Activated CD4-positive, alpha-beta T cell treated with anti-CD3 and anti-CD28 coated beads, Interleukin-2, amount 10 ng/mL, durations not matched to agents 24 days and 14 days (primary cell): ENCODE data around the gene ADCY5. TPM values are rescaled to one million over a fixed set of nuclear protein-coding genes. Genes with fewer than 3 reads are reported as not detected.
A peak's percentile ranks its signal among the peaks of the same experiment; 100 is the strongest.

Experiments
- DNase-seq: peaks from one replicate; pipeline ENCODE4 v3.0.0; 2022
- H3K27ac Mint-ChIP-seq: one replicate; pipeline ENCODE4 v1.8.0; 2022; ENCODE audit warnings: mild to moderate bottlenecking, mixed read lengths
- H3K27me3 Mint-ChIP-seq: one replicate; pipeline ENCODE4 v1.8.0; 2022; ENCODE audit warnings: mixed read lengths
- H3K36me3 Mint-ChIP-seq: one replicate; pipeline ENCODE4 v1.8.0; 2022; ENCODE audit warnings: low read depth, mild to moderate bottlenecking, mixed read lengths
- H3K4me1 Mint-ChIP-seq: one replicate; pipeline ENCODE4 v1.8.0; 2021; ENCODE audit warnings: mixed read lengths
- H3K4me3 Mint-ChIP-seq: one replicate; pipeline ENCODE4 v1.8.0; 2022; ENCODE audit warnings: mild to moderate bottlenecking, moderate library complexity, mixed read lengths
- H3K9me3 Mint-ChIP-seq: one replicate; pipeline ENCODE4 v1.8.0; 2021; ENCODE audit warnings: mixed read lengths
- intact Hi-C: fragments of 100-400 bp; cut with micrococcal nuclease; formaldehyde crosslinking; loops from one replicate; pipeline ENCODE4 v1.15.1; 2023
- total RNA-seq: library from RNA; stranded (reverse); gene quantifications from 2 replicates; pipeline ENCODE4 v1.2.3, GENCODE V29; 2022

ADCY5 gene
- total RNA-seq, 1 donor from 2014 or later, result not detected

DNA sequence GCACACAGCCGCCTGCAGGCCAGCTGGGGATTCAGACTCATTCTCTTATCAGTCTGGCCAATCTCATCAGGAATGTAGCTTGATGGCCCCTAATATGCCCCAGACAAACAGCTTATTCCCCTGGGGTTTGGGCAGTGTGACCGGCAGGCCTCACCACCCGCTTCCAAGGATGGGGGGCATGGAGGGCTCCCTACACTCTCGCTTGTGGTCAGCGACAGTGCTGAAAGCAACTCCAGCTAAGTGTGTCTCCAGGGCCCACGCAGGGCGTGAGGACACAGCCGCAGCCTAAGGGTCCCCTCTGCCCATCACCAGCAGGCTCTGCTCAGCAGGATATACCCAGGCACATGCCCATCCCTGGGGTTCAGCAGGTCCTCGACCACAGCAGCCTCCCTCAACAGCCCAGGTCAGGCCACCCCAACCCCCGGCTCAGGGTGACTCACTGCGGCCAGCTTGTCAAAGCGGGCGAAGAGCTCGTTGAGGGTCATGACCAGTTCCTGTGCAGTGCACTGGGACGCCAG lies 116.7 kb downstream of the ADCY5 start:
- Mint-ChIP-seq H3K36me3 (no peaks in the 10 kb centered on the region), H3K9me3 (no peaks in the 10 kb centered on the region), H3K4me3 (no peak overlapping the region), H3K4me1 (peaks cover 6% of the 10 kb centered on the region), H3K27ac (no peak overlapping the region), H3K27me3 (no peaks in the 10 kb centered on the region)
- no peak for DNase-seq
- intact Hi-C loops, result no loop called here

DNA sequence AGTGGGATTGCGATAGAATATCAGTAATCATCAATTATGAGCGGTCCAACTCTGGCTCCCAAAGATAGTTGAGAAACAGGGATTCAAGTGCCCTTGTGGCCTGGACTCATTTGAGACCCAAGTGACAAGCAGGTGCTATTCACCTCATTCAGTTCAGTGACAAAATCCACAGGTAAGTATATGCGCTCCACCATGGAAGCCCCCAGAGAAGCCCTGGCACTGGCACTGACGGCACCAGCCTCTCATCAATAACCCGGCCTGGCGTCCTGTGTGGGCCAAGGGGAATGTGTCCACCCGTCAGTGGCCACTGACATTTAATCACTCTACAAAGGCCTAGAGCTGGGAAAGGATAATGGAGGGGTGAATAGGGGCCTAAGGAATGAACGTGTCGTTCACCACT lies 117.2 kb downstream of the ADCY5 start:
- no peaks in the 10 kb centered on the region for H3K9me3 Mint-ChIP-seq
- intact Hi-C loops, result no loop called here
- H3K4me3 Mint-ChIP-seq, result no peak overlapping the region
- no peak overlapping the region for H3K27ac Mint-ChIP-seq
- H3K36me3 Mint-ChIP-seq, result no peaks in the 10 kb centered on the region
- no peaks in the 10 kb centered on the region for H3K27me3 Mint-ChIP-seq
- H3K4me1 Mint-ChIP-seq, result peaks cover 6% of the 10 kb centered on the region
- DNase-seq, result no peak

DNA sequence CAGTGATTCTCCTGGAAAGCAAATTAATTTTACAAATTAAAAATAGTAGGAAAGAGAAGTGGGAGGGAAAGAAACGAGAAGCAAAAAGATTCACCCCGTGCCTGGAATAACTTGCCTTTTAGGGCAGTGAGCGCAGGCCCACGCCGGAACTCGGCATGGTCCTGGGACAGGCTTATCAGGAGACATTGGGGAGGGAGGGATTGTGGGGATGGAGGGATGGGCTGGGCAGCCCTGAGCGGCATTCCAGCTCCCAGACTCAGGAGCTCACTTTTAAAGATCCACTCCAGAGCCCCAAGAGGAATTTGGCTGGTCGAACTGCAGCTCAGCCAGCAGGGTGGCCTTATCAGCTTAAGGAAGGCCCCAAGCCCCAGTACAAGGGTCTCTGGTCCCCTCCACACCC lies 117.9 kb downstream of the ADCY5 start:
- H3K9me3 Mint-ChIP-seq, result no peaks in the 10 kb centered on the region
- H3K4me1 Mint-ChIP-seq, result peaks cover 6% of the 10 kb centered on the region
- H3K27me3 Mint-ChIP-seq, result no peaks in the 10 kb centered on the region
- H3K4me3 Mint-ChIP-seq, result no peak overlapping the region
- intact Hi-C loops, result no loop called here
- no peak overlapping the region for H3K27ac Mint-ChIP-seq
- no peaks in the 10 kb centered on the region for H3K36me3 Mint-ChIP-seq
- DNase-seq, result no peak

DNA sequence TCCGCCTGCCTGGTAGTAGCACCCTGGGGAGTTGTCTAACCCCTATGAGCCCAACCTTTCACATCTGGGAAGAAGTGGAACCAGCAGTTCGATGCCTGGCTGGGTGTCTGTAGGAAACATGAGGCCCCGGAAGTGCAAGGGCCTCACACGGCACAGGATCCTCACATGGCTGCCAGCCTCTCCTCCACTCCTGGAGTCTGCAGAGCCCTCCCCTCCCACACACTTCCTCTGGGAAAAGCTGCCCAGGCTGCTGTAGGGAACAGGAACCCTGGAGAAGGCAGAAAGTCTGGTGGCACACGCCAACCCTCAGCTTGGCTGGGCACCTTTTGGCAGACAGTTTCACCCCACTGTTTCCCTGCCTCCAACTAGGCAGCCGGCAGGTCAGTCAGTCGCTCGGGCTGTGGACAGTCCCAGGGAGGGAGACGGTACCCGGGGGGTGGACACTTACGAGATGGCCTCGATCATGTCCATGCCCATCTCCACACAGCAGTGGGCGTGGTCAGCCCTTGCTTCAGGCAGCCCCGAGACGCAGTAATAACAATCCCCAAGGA lies 118.4 kb downstream of the ADCY5 start:
- no peak for DNase-seq
- Mint-ChIP-seq H3K36me3 (no peaks in the 10 kb centered on the region), H3K27me3 (no peaks in the 10 kb centered on the region), H3K27ac (no peak overlapping the region), H3K4me1 (peaks cover 6% of the 10 kb centered on the region), H3K9me3 (no peaks in the 10 kb centered on the region), H3K4me3 (no peak overlapping the region)
- intact Hi-C loops, result no loop called here

DNA sequence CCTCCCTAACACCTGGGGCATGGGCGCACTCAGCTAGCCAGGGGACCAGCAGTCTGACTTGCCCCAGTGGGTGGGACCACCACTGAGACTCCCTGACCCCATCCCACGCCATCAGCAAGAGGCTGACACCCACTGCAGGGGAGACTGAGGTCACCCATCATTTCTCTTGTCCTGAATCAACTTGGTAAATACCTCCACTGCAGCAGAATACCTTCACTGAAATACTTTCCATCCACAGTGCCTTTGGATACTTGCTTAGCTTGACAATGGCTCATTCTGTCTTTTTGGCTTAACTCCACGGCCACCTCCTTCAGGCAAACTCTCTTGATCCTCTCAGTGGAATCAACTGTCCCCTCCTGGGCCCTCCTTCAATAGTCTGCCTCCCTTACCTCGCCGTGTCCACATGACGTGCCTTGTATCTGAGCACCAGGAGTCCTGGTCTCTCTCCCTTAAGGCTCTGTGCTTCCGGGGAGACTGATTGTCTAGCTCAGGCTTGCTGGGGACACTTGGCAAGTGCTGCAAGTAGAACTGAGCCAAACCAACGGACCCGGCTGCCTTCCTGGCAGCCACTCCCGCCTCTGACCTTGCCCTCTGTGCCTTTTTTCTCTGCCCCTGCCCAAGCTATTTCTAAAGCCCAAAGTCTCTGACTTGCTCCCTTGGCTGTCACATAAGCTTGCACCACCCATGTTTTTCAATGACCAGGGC lies 119.1 kb downstream of the ADCY5 start:
- no peaks in the 10 kb centered on the region for H3K9me3 Mint-ChIP-seq
- DNase-seq, result no peak
- H3K36me3 Mint-ChIP-seq, result no peaks in the 10 kb centered on the region
- H3K4me1 Mint-ChIP-seq, result peaks cover under 1% of the 10 kb centered on the region
- H3K27me3 Mint-ChIP-seq, result no peaks in the 10 kb centered on the region
- no peak overlapping the region for H3K4me3 Mint-ChIP-seq
- intact Hi-C loops, result loop anchor here (1.0 to 10.0 kb wide), 3 partner anchors 160 to 395 kb away; no protein-coding TSS in a partner anchor
- H3K27ac Mint-ChIP-seq, result no peak overlapping the region

DNA sequence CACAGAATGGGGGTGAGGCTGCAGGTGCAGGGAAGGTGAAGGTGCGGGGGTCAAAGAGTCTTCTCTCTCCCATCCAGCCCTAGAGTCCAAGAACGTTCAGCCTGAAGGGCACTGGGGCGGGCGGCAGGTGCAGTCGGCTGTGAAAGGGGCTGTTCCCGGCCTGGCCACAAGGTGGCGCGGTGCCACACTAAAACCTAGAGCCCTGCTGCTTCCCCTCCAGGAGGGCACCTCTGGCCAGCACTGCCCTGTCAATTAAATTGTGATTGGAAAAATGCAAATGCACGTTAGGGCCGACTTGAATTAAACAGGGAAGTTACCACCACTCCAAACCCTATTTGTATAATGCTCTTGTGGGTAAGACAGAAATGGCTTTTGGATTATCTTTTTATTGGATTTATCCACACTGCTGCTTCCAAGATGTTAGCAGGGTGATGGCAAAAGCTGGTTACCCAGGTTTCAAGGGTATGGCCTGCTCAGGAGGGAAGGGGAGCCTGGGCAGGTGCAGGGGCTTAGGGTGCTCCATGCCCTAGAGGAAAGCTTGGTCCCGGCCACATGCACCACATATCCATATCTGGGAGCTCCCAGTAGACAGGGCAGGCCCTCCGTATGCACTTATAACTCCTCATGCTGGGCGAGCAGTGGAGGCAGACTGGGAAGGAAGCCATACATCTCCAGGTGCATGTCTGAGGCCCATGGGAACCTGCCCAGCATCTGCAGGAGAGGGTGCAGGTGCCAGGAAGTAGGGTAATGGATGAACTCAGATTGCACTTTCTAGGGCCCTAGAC lies 119.8 kb downstream of the ADCY5 start:
- Mint-ChIP-seq H3K36me3 (no peaks in the 10 kb centered on the region), H3K4me1 (no peaks in the 10 kb centered on the region), H3K9me3 (no peaks in the 10 kb centered on the region), H3K4me3 (no peak overlapping the region), H3K27me3 (no peaks in the 10 kb centered on the region), H3K27ac (no peak overlapping the region)
- intact Hi-C loops, result loop anchor here (1.0 to 10.0 kb wide), 3 partner anchors 160 to 396 kb away; no protein-coding TSS in a partner anchor
- DNase-seq, result peak; percentile 91

DNA sequence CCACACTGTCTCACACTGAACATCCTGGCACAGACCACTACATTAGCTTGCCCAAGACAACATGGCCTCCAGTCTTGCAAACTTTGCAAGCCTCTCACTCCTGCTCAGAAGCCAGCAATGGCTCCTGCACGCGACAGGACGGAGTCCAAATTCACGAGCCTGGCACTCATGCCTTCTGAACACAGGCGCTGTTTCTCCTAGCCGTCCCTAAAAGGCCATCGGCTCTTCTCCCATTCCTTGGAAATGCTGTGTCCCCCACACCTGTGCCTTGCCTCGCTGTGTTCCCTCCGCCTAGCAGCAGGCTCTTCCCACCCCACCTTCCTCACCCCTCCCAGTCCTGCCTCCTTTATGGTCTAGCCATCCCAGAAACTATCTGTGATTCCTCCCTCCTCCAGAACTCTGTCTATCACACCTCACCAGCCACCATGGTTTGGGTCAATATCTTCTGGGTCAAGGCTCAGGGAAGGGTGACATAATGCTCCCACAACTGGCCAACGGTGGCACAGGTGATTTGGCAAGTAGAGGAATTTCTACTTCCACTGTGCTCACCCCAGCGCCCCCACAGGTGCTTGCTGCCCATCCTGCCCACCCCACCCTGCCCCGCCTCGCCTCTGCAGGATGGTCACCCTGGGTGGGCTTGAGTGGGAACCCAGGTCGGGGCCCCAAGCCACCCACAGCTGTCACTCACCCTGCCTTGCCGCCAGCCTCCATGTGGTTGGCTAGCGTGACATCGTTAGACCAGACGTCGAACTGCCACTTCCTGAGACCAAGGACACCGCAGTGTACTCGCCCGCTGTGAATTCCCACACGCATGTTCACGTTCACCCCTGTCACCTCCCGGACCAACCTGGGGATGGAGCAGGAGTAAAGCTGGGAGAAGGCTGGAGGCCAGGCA lies 120.7 kb downstream of the ADCY5 start:
- no peaks in the 10 kb centered on the region for H3K9me3 Mint-ChIP-seq
- no peaks in the 10 kb centered on the region for H3K36me3 Mint-ChIP-seq
- H3K4me3 Mint-ChIP-seq, result no peak overlapping the region
- H3K27ac Mint-ChIP-seq, result no peak overlapping the region
- intact Hi-C loops, result loop anchor here (2.0 to 10.0 kb wide), 2 partner anchors 231 to 397 kb away; no protein-coding TSS in a partner anchor
- no peaks in the 10 kb centered on the region for H3K4me1 Mint-ChIP-seq
- H3K27me3 Mint-ChIP-seq, result no peaks in the 10 kb centered on the region
- DNase-seq, result no peak

DNA sequence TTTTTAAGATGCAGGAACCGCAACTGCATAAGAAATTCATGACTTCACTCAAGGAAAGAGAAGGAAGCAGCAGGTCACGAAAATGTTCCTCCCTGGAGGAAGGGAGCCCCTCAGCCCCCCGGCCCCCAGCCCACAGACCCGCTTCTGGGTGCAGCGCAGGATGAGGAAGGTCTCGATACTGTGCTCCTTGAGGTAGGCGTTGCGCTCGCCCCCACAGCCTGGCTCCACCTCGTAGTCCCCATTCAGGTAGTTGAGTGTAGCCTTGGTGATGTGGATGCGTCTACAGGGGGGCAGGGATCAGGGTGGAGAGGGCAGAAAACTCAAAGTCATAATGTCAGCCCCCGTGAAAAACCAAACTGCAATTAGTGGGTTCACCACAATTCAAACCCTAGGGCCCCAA lies 121.4 kb downstream of the ADCY5 start:
- H3K4me1 Mint-ChIP-seq, result no peaks in the 10 kb centered on the region
- intact Hi-C loops, result loop anchor here (10.0 kb wide), 1 partner anchor 397 kb away; no protein-coding TSS in a partner anchor
- no peaks in the 10 kb centered on the region for H3K27me3 Mint-ChIP-seq
- no peak overlapping the region for H3K4me3 Mint-ChIP-seq
- no peak overlapping the region for H3K27ac Mint-ChIP-seq
- DNase-seq, result no peak
- H3K9me3 Mint-ChIP-seq, result no peaks in the 10 kb centered on the region
- H3K36me3 Mint-ChIP-seq, result no peaks in the 10 kb centered on the region

DNA sequence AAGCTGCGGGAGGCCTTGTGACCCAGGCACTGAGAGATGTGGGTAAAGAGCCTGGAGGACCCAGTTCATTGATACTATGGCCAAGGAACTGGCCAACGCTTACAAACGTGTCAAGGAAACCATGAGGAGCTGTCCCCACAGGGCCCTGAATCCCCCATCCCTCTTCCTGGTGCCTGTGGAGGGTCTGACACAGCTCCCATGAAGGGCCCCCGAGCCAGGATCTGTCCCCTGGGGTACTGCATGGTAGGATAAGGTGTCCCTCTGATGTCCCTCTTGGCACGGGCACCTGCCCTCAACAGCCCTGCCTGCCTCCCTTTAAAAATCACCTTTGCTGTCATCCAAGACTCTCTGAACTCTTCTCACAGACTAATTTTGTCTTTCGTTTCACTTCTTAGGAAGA lies 122.4 kb downstream of the ADCY5 start:
- Mint-ChIP-seq H3K4me1 (no peaks in the 10 kb centered on the region), H3K9me3 (no peaks in the 10 kb centered on the region), H3K27ac (no peak overlapping the region), H3K27me3 (no peaks in the 10 kb centered on the region), H3K4me3 (no peak overlapping the region), H3K36me3 (no peaks in the 10 kb centered on the region)
- intact Hi-C loops, result loop anchor here (10.0 kb wide), 1 partner anchor 398 kb away; no protein-coding TSS in a partner anchor
- no peak for DNase-seq

DNA sequence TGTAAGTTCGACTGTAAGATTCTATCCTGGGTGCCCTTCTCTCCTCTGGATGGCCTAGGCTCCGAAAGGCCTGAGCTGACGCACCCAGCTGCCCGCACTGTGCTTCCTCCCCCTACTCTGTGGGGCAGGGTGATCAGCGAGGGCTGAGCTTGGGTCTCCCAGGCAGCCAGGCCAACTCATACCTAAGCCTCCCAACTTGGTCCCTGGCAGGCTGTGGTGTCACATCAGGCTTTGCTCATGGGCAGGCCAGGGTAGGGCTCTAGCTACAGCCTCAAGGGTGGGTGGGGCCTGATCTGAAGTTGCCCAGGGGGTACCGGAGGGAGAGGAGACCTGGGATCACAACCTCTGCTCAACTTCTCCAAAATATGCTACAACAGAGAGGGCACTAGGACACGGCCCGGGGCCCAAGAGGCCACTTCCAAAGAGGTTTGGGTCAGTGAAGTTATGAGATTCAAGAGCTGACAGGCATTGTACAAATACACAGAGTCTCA lies 123.1 kb downstream of the ADCY5 start:
- no peaks in the 10 kb centered on the region for H3K4me1 Mint-ChIP-seq
- H3K36me3 Mint-ChIP-seq, result no peaks in the 10 kb centered on the region
- no peak overlapping the region for H3K4me3 Mint-ChIP-seq
- H3K27me3 Mint-ChIP-seq, result no peaks in the 10 kb centered on the region
- intact Hi-C loops, result loop anchor here (10.0 kb wide), 1 partner anchor 399 kb away; no protein-coding TSS in a partner anchor
- DNase-seq, result no peak
- no peak overlapping the region for H3K27ac Mint-ChIP-seq
- H3K9me3 Mint-ChIP-seq, result no peaks in the 10 kb centered on the region

DNA sequence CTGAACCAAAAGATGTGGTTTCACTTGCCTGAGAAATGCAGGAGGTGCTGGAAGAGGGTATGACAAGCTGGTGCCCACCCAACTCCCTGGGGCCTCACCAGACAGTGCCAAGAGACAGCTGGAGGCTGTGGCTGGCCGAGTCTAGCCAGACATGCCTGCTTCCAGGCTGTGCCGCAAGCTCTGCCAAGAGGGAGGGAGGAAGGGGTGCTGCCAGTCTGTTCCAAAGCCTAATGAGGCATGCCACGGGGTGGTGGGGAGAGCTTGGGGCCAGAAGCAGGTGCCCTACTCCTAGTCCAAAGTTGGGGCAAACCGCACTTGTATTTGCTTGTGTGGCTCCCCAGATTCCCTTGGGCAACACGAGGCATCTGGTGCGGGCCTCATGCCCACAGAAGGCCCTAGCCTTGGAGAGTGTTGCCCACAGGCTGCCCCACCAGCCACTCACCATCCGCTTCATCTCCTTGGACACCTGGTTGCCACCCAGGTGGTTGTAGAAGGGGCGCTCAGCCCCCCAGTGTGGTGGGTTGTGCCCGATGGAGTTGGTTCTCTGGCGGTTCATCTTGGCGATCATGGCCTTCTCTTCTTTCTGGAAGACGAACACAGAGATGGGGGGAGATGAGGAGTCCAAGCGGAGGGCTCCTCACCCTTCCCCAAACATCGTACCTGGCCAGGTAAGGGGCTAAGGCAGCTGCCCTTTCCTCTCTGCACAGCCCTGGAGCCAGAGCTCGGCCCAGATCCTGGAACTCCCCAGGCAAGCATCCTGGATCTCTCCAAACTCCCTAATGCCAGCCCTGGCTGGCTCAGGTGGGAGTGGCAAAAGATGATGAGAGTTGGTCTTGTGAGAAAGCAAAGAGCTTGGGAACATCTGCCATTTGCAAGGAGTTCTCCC lies 123.8 kb downstream of the ADCY5 start:
- Mint-ChIP-seq H3K4me3 (no peak overlapping the region), H3K36me3 (no peaks in the 10 kb centered on the region), H3K27ac (no peak overlapping the region), H3K27me3 (no peaks in the 10 kb centered on the region), H3K4me1 (no peaks in the 10 kb centered on the region), H3K9me3 (no peaks in the 10 kb centered on the region)
- no peak for DNase-seq
- intact Hi-C loops, result loop anchor here (10.0 kb wide), 1 partner anchor 400 kb away; no protein-coding TSS in a partner anchor

DNA sequence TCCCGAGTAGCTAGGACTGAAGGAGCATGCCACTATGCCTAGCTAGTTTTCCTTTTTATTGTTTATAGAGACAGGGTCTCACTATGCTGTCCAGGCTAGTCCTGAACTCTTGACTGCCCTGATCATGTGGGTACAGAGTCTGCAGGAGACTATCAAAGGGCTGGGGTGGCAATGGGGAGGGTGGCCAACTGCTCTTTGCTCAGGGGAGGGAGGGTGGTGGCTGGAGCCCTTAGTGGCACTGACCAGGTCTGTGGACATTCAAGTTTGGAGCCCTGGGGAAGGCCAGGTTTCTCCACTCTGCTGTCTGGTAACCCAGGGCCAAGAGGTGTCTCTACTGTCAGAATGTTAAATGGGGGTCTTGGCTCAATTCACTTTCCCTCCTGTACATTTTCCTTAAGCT lies 125.1 kb downstream of the ADCY5 start:
- Mint-ChIP-seq H3K9me3 (no peaks in the 10 kb centered on the region), H3K4me1 (no peaks in the 10 kb centered on the region), H3K27me3 (no peaks in the 10 kb centered on the region), H3K27ac (no peak overlapping the region), H3K36me3 (no peaks in the 10 kb centered on the region), H3K4me3 (no peak overlapping the region)
- intact Hi-C loops, result loop anchor here (10.0 kb wide), 1 partner anchor 401 kb away; no protein-coding TSS in a partner anchor
- no peak for DNase-seq
